Measurements from ENCODE around the gene RNF181. TPM values are rescaled to one million over a fixed set of nuclear protein-coding genes. Genes with fewer than 3 reads are reported as not detected.
A peak's percentile ranks its signal among the peaks of the same experiment; 100 is the strongest.

RNF181 gene
- total RNA-seq, 1 experiment from 2014 or later: 125 TPM

GRCh38 chr2:85547859-85548607 lies 47.5 kb upstream of the RNF181 start:
- BruUV-seq (replicated peaks): no TSS peak
- Mint-ChIP-seq H3K27ac (ENCODE audit: low read depth, unreplicated experiment) (no peak overlapping the region), H3K4me3 (ENCODE audit: unreplicated experiment) (no peak overlapping the region), H3K27me3 (ENCODE audit: insufficient read depth, unreplicated experiment) (no peaks in the 10 kb centered on the region), H3K9me3 (ENCODE audit: unreplicated experiment) (no peaks in the 10 kb centered on the region), H3K36me3 (ENCODE audit: insufficient read depth, unreplicated experiment) (peaks cover 70% of the 10 kb centered on the region), H3K4me1 (ENCODE audit: insufficient read depth, unreplicated experiment) (peaks cover 20% of the 10 kb centered on the region)
- CTCF ChIA-PET: interaction anchor here (0.6 to 12.7 kb wide), 6 partner anchors 8 to 622 kb away, joined by 3 to 293 read pairs (median 9); partner anchors contain the start of genes MAT2A and SH2D6
- intact Hi-C loops (cut with micrococcal nuclease): loop anchor here (5.0 kb wide), 1 partner anchor 196 kb away; the partner anchor contains the start of genes ELMOD3 and RETSAT
- no peak for DNase-seq (ENCODE audit: unreplicated experiment)
- TF ChIP-seq, protein P1, sequence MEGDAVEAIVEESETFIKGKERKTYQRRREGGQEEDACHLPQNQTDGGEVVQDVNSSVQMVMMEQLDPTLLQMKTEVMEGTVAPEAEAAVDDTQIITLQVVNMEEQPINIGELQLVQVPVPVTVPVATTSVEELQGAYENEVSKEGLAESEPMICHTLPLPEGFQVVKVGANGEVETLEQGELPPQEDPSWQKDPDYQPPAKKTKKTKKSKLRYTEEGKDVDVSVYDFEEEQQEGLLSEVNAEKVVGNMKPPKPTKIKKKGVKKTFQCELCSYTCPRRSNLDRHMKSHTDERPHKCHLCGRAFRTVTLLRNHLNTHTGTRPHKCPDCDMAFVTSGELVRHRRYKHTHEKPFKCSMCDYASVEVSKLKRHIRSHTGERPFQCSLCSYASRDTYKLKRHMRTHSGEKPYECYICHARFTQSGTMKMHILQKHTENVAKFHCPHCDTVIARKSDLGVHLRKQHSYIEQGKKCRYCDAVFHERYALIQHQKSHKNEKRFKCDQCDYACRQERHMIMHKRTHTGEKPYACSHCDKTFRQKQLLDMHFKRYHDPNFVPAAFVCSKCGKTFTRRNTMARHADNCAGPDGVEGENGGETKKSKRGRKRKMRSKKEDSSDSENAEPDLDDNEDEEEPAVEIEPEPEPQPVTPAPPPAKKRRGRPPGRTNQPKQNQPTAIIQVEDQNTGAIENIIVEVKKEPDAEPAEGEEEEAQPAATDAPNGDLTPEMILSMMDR (IDR thresholded peaks at IDR 0.05; ENCODE audit: unreplicated experiment): no peak
- POLR2A ChIA-PET: interaction anchor here (0.6 to 16.8 kb wide), 18 partner anchors 8 to 220 kb away, joined by 3 to 287 read pairs (median 4); partner anchors contain the start of genes ELMOD3, GGCX, MAT2A and RETSAT

DNA sequence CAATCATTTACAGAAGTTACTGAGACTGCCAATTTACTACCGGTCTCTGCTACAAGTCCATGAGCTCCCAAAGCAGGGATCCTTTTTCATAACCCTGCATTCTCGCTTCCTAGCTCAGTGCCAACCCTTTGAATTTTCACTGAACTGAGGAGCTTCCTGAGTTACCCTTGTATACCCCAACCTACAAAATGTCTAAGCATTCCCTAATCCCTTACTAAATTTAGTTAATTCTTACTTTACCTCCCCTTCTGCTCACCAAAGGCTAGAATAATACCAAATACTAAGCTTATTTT lies 47.0 kb upstream of the RNF181 start:
- CTCF ChIA-PET: interaction anchor here (0.6 to 12.7 kb wide), 7 partner anchors 8 to 623 kb away, joined by 3 to 293 read pairs (median 11); partner anchors contain the start of genes GGCX, MAT2A and SH2D6
- POLR2A ChIA-PET: interaction anchor here (0.6 to 16.8 kb wide), 16 partner anchors 9 to 221 kb away, joined by 3 to 287 read pairs (median 6); partner anchors contain the start of genes ELMOD3, GGCX, MAT2A and RETSAT
- no TSS peak for BruUV-seq (replicated peaks)
- Mint-ChIP-seq H3K9me3 (ENCODE audit: unreplicated experiment) (no peaks in the 10 kb centered on the region), H3K36me3 (ENCODE audit: insufficient read depth, unreplicated experiment) (peaks cover 65% of the 10 kb centered on the region), H3K4me1 (ENCODE audit: insufficient read depth, unreplicated experiment) (peaks cover 15% of the 10 kb centered on the region), H3K27ac (ENCODE audit: low read depth, unreplicated experiment) (no peak overlapping the region), H3K4me3 (ENCODE audit: unreplicated experiment) (no peak overlapping the region), H3K27me3 (ENCODE audit: insufficient read depth, unreplicated experiment) (no peaks in the 10 kb centered on the region)
- DNase-seq (ENCODE audit: unreplicated experiment): no peak
- TF ChIP-seq, protein P1 (IDR thresholded peaks at IDR 0.05; ENCODE audit: unreplicated experiment): no peak
- intact Hi-C loops (cut with micrococcal nuclease): loop anchor here (5.0 kb wide), 1 partner anchor 196 kb away; the partner anchor contains the start of genes ELMOD3 and RETSAT

DNA sequence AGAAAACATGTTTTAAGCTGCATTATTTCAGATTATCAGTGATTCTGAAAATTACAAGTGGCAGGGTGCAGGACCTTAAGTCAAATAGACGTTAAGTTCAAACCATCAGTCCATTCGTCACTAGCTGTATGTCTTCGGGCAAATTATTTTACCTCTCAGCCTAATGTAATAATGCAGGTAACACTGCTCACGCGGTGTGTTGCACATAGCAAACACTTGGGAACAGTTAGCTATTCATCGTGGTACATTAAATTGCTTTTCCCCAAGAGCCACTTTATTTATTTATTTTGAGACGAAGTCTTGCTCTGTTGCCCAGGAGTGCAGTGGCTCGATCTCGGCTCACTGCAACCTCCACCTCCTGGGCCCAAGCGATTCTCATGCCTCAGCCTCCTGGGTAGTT lies 46.5 kb upstream of the RNF181 start:
- TF ChIP-seq, protein P1 (IDR thresholded peaks at IDR 0.05; ENCODE audit: unreplicated experiment): no peak
- no peaks in the 10 kb centered on the region for H3K9me3 Mint-ChIP-seq (ENCODE audit: unreplicated experiment)
- ChIA-PET POLR2A (interaction anchor here (0.6 to 16.8 kb wide), 14 partner anchors 10 to 221 kb away, joined by 3 to 287 read pairs (median 8); partner anchors contain the start of genes ELMOD3, GGCX, MAT2A and RETSAT), CTCF (interaction anchor here (0.9 to 12.7 kb wide), 7 partner anchors 9 to 251 kb away, joined by 3 to 293 read pairs (median 11); partner anchors contain the start of genes GGCX, MAT2A and SH2D6)
- no peak overlapping the region for H3K4me3 Mint-ChIP-seq (ENCODE audit: unreplicated experiment)
- H3K27me3 Mint-ChIP-seq (ENCODE audit: insufficient read depth, unreplicated experiment): no peaks in the 10 kb centered on the region
- TSS peak; percentile 31 for BruUV-seq (replicated peaks)
- DNase-seq (ENCODE audit: unreplicated experiment): no peak
- H3K36me3 Mint-ChIP-seq (ENCODE audit: insufficient read depth, unreplicated experiment): peaks cover 60% of the 10 kb centered on the region
- H3K4me1 Mint-ChIP-seq (ENCODE audit: insufficient read depth, unreplicated experiment): peaks cover 12% of the 10 kb centered on the region
- intact Hi-C loops (cut with micrococcal nuclease): loop anchor here (5.0 kb wide), 1 partner anchor 197 kb away; the partner anchor contains the start of genes ELMOD3 and RETSAT
- no peak overlapping the region for H3K27ac Mint-ChIP-seq (ENCODE audit: low read depth, unreplicated experiment)

DNA sequence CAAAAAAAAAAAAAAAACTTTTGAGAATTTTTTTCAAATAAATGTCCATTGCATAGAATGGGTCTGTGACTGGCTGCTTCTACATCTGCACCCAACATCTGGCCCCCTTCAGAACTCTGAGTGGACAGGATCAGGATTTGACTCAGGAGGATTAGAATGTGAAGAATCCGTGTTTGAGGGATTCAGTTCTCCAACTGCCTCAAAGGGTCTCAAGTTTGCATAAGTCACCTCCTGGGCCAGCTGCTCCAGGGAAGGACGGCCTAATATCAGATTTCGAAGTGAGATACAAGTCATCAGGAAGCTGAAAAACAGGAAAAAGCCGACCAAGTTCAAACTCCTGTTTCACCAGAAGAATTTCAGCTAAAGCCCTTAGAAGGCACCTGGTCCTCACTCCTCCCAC lies 45.7 kb upstream of the RNF181 start:
- no peak overlapping the region for H3K27ac Mint-ChIP-seq (ENCODE audit: low read depth, unreplicated experiment)
- POLR2A ChIA-PET: interaction anchor here (0.6 to 16.8 kb wide), 9 partner anchors 10 to 222 kb away, joined by 3 to 287 read pairs (median 8); partner anchors contain the start of genes MAT2A, RNF181, SH2D6 and TGOLN2
- peaks cover 7% of the 10 kb centered on the region for H3K4me1 Mint-ChIP-seq (ENCODE audit: insufficient read depth, unreplicated experiment)
- BruUV-seq (replicated peaks): no TSS peak
- H3K4me3 Mint-ChIP-seq (ENCODE audit: unreplicated experiment): no peak overlapping the region
- peak; percentile 17 for DNase-seq (ENCODE audit: unreplicated experiment)
- TF ChIP-seq, protein P1 (IDR thresholded peaks at IDR 0.05; ENCODE audit: unreplicated experiment): no peak
- CTCF ChIA-PET: interaction anchor here (0.6 to 12.7 kb wide), 9 partner anchors 9 to 251 kb away, joined by 3 to 293 read pairs (median 11); partner anchors contain the start of genes GGCX, MAT2A, SH2D6 and VAMP8
- no peaks in the 10 kb centered on the region for H3K27me3 Mint-ChIP-seq (ENCODE audit: insufficient read depth, unreplicated experiment)
- H3K9me3 Mint-ChIP-seq (ENCODE audit: unreplicated experiment): no peaks in the 10 kb centered on the region
- peaks cover 58% of the 10 kb centered on the region for H3K36me3 Mint-ChIP-seq (ENCODE audit: insufficient read depth, unreplicated experiment)
- intact Hi-C loops (cut with micrococcal nuclease): loop anchor here (5.0 kb wide), 2 partner anchors 198 to 238 kb away; partner anchors contain the start of genes ELMOD3 and RETSAT

Data from MCF 10A (cell line).